NT2/D1 (cell line): ENCODE results near the gene RPTOR.

Source experiments
- DNase-seq: peaks from one replicate; pipeline ENCODE4 v3.0.0-alpha.2; 2011; ENCODE audit warnings: low read depth, low spot score
- H3K27me3 ChIP-seq: 2 replicates; pipeline ENCODE4 v1.6.0; 2011; ENCODE audit warnings: mild to moderate bottlenecking; ENCODE audit not compliant: insufficient read length, insufficient read depth
- H3K36me3 ChIP-seq: 2 replicates; pipeline ENCODE4 v1.6.1; 2011; ENCODE audit warnings: mild to moderate bottlenecking, low read length, mixed read lengths; ENCODE audit not compliant: insufficient read depth, insufficient read length
- H3K4me1 ChIP-seq: 2 replicates; pipeline ENCODE4 v1.5.1; 2011; ENCODE audit not compliant: insufficient read depth, insufficient read length
- H3K4me3 ChIP-seq: 2 replicates; pipeline ENCODE4 v1.5.1; 2011; ENCODE audit warnings: low read depth; ENCODE audit not compliant: insufficient read length
- H3K9ac ChIP-seq: 2 replicates; pipeline ENCODE4 v1.6.0; 2011; ENCODE audit warnings: low read depth; ENCODE audit not compliant: insufficient read length
- H3K9me3 ChIP-seq: 2 replicates; pipeline ENCODE4 v1.5.1; 2011; ENCODE audit warnings: mild to moderate bottlenecking, low read length; ENCODE audit not compliant: insufficient read depth
- SUZ12 ChIP-seq: IDR thresholded peaks from 2 replicates; pipeline ENCODE4 v1.6.1; 2011; ENCODE audit not compliant: insufficient read length, insufficient read depth; ENCODE audit errors: extremely low read depth
- YY1 ChIP-seq: IDR thresholded peaks from 2 replicates; pipeline ENCODE4 v1.6.1; 2011; ENCODE audit not compliant: insufficient read length, insufficient read depth
- ZNF274 ChIP-seq: IDR thresholded peaks from 2 replicates; pipeline ENCODE4 v1.6.1; 2011; ENCODE audit warnings: mild to moderate bottlenecking, low read depth, low read length

The RPTOR gene

DNA sequence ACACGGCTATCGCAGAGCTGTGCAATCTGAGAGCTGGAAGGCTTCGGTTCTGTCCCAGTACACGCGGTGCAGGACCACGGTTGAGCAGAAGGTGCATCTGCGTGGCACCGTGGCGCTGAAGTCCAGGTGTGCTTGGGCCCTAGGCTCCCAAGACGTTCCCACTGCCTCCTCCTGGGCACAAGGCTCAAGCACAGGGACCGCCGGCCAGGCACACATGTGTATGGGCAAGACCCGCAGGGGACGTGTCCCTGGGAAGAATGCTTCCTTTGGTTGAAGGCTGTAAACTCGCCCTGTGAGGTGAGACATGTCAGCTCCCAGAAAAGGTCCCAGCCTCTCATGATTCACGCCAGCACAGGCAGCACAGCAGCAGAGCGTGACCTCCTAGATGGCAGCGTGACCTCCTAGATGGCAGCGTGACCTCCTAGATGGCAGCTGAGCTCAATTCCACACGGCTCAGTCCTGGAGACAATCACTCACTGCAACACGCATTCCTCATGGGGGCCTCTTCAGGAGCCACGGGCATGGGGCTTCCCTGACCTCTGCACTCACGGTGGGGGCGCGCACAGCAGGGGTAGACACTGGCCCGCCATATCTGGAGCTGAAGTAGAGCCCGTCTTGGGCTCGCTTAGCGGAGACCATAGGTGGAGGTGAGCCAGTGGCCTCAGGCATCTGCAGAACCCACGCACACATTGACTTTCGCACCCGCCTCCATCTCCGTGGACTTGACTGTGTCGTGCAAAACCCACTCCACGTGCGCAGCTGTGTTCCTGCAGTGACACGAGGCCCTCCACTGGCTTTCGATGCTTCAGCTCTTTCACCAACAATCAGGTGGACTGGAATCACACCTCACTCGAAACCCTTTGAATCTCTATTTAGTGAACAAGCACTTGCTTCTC is 362.0 kb downstream of the RPTOR start:
- peaks cover 6% of the 10 kb centered on the region for H3K4me1 ChIP-seq
- TF ChIP-seq YY1 = no peak
- TF ChIP-seq SUZ12 = no peak
- no peak for TF ChIP-seq ZNF274
- H3K27me3 ChIP-seq = no peaks in the 10 kb centered on the region
- H3K4me3 ChIP-seq = no peak overlapping the region
- H3K36me3 ChIP-seq = peaks cover 55% of the 10 kb centered on the region
- DNase-seq = no peak
- H3K9ac ChIP-seq = no peak overlapping the region
- H3K9me3 ChIP-seq = no peaks in the 10 kb centered on the region

DNA sequence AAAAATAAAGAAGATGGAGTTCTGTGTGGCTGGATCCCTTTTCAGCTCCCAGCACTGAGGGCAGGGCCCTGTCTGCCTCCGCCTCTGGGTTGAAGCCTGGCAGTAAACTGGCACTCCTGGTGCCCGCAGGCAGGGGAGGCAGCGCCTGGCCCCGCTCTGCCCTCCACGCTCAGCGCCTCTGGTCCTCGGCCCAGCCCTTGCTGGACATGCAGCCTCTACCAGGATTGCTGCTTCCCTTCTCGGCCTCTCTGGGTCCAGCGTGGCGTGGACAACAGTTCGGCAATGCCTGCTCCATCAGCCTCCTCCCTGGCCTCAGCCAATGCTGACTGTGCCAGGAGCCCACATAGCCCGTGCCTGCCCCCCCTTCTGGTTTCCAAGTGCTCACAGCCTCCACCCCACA is 362.6 kb downstream of the RPTOR start:
- peaks cover 3% of the 10 kb centered on the region for H3K4me1 ChIP-seq
- DNase-seq = no peak
- H3K4me3 ChIP-seq = no peak overlapping the region
- no peaks in the 10 kb centered on the region for H3K9me3 ChIP-seq
- TF ChIP-seq YY1 = no peak
- TF ChIP-seq SUZ12 = no peak
- no peak for TF ChIP-seq ZNF274
- H3K36me3 ChIP-seq = peaks cover 52% of the 10 kb centered on the region
- H3K9ac ChIP-seq = no peak overlapping the region
- no peaks in the 10 kb centered on the region for H3K27me3 ChIP-seq

DNA sequence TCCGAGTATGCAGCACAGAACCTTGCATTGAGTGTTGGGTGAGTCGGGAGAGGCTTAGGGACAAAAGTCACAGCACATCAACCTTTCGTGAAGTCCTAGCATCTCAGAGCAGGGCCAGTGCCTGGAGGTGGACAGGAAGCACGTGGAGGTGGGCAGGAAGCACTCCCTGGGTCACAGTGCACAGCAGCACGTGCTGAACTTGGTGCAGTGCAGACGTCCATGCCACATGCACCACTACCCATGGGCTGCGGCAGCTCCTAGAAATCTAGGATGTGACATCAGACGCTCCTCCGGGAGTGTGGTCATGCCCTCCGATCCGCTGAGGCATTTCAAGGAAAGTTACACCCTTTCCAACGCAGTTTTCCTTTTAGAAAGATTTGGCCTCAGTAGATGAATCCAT is 363.6 kb downstream of the RPTOR start:
- H3K36me3 ChIP-seq = peaks cover 51% of the 10 kb centered on the region
- no peak overlapping the region for H3K9ac ChIP-seq
- H3K9me3 ChIP-seq = no peaks in the 10 kb centered on the region; the same call in 1 of the 2 replicates
- TF ChIP-seq YY1 = no peak
- TF ChIP-seq ZNF274 = no peak
- TF ChIP-seq SUZ12 = no peak
- no peak for DNase-seq
- H3K4me1 ChIP-seq = peaks cover 3% of the 10 kb centered on the region
- H3K27me3 ChIP-seq = no peaks in the 10 kb centered on the region
- H3K4me3 ChIP-seq = no peak overlapping the region

DNA sequence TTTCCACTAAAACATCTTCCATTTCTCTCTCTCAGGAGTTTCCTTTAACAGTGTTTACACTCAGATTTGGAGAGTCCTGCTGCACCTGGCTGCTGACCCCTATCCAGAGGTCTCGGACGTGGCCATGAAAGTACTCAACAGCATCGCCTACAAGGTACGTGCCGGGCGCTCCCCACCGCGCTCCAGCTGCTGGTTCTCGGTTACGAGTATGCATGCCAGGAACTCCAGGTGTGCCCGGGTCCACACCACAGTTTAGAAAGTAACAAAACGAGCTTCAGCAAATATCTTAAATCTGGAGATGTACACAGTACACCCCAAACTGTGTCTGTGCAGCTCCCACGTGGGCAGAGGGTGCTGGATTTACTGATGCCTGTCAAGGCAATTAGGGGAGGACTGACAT is 364.1 kb downstream of the RPTOR start:
- TF ChIP-seq YY1 (no peak), SUZ12 (no peak), ZNF274 (no peak)
- peaks cover 53% of the 10 kb centered on the region for H3K36me3 ChIP-seq
- no peak overlapping the region for H3K4me3 ChIP-seq
- no peak overlapping the region for H3K9ac ChIP-seq
- H3K27me3 ChIP-seq = no peaks in the 10 kb centered on the region
- no peak for DNase-seq
- H3K4me1 ChIP-seq = peaks cover 3% of the 10 kb centered on the region
- peaks cover 5% of the 10 kb centered on the region; the same call in 1 of the 2 replicates for H3K9me3 ChIP-seq

DNA sequence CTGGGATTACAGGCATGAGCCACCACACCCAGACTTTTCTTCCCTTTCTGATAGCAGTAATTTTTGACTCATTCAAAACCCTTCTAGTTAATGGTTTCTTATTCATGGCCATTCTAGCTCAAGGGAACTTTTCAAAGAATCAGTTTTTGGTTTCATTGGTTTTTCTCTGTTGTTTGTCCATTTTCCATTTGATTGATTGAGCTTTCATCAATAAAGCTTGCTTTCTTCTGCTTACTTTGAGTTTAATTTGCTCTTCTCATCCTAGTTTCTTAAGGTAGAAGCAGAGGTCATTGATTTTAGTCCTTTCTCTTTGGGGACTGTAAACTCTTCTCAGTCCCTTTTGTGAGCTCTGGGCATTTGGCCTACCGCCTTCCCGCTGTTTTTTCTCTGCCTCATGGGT is 365.0 kb downstream of the RPTOR start:
- Histone ChIP-seq H3K9ac (no peak overlapping the region), H3K27me3 (no peaks in the 10 kb centered on the region), H3K36me3 (peaks cover 62% of the 10 kb centered on the region), H3K4me1 (no peaks in the 10 kb centered on the region), H3K4me3 (no peak overlapping the region), H3K9me3 (peaks cover 13% of the 10 kb centered on the region)
- DNase-seq = no peak
- TF ChIP-seq YY1 (no peak), SUZ12 (no peak), ZNF274 (no peak)

DNA sequence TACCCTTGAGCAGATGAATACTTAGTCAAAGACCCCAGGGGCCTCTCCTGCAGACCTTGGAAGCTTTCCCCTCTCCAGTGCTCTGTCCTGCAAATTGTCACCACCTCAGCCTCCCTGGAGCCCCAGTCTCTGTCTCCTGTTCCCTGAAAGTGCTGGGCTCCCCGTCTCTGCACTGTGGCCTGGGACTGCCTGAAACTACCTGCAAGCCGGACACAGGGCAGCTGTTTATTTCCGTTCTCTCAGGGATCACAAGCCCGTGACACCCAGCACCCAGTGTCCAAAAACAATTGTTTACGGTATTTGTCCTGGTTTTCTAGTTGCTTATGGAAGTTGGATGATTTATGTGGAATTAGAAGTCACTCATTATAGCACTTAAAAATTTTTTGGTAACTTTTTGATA is 365.4 kb downstream of the RPTOR start:
- Histone ChIP-seq H3K27me3 (no peaks in the 10 kb centered on the region), H3K36me3 (peaks cover 63% of the 10 kb centered on the region), H3K9ac (no peak overlapping the region), H3K4me1 (no peaks in the 10 kb centered on the region), H3K4me3 (no peak overlapping the region), H3K9me3 (peaks cover 18% of the 10 kb centered on the region)
- TF ChIP-seq YY1 (no peak), ZNF274 (no peak), SUZ12 (no peak)
- DNase-seq = no peak

DNA sequence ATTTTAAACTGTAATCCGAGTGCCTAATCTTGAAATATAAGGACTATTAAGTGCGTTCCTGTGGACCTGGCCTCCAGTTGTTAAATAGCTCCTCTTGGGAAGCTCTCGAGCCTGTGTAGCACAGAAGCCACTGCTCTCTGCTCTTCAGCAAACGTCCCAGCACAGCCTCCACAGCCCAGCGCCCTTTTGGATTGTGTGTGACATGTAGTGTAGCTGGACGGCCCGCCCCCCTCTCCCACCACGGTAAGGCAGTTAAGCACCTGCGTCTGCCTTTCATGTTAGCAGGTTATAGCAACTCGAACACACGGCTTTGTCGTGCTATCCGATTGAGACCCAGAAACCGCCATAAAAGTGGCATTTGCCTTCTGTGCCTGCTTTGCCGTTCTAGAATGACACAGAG is 367.8 kb downstream of the RPTOR start:
- no peak for DNase-seq
- H3K9me3 ChIP-seq = peaks cover 30% of the 10 kb centered on the region
- H3K4me1 ChIP-seq = no peaks in the 10 kb centered on the region
- no peak overlapping the region for H3K4me3 ChIP-seq
- H3K9ac ChIP-seq = no peak overlapping the region
- TF ChIP-seq ZNF274 = no peak
- TF ChIP-seq SUZ12 = no peak
- no peaks in the 10 kb centered on the region for H3K27me3 ChIP-seq
- H3K36me3 ChIP-seq = peaks cover 53% of the 10 kb centered on the region
